Stimulated activated CD4-positive, alpha-beta T cell treated with anti-CD3 and anti-CD28 coated beads, Interleukin-1b, Interleukin-23, amount 100 ng/mL, for 4 hours (primary cell): Measurements from ENCODE around the gene WASHC2A.
"Not testable (repeated sequence)": the region's sequence is repeated elsewhere in the genome, so short reads cannot be mapped to it uniquely, and the experiment has no call there.

Experiments used
- DNase-seq, 2 donors: peaks; one replicate each; pipeline ENCODE4 v3.0.0-alpha.2; 2020; ENCODE audit warnings: low read depth in 2 of 2

WASHC2A gene

GRCh38 chr10:50067546-50068351, at the start of gene WASHC2A:
WASHC2A (plus strand) TSS chr10:50067954; CDS start chr10:50068006, 52 bp downstream.
- peak; percentile 54 to 91 for DNase-seq

- DNase-seq: not testable (repeated sequence)
Measured at GRCh38 chr10:50019279-50019678, 48.5 kb upstream of the WASHC2A start.

DNA sequence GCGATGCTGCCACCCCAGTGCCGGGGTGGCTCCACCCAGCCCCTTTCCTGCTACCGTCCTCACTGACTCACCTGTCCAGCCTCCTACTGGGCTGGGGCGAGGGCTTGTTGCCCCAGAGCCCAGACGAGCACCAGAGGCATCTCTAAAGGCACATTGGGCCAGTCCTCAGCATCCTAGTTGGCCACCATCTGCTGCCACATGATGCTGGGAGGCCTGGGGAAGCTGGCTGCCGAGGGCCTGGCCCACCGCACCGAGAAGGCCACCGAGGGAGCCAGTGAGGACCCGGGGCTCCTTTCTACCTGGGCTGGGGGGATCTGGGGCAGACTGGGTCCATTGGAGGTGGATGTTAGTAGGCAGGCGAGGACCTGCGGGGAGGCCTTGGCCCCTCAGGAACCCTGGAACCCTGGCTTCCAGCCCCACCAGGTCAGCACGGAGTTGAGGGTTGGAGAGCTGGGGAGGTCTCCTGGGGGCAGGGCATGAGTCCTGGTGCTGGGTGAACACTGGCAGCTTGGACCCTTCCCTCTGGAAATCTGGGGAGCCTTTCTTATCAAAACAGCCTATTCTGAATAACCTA, 47.2 kb upstream of the WASHC2A start:
- DNase-seq: not testable (repeated sequence)

- DNase-seq: no peak
Measured at GRCh38 chr10:50021646-50022045, 46.1 kb upstream of the WASHC2A start.

DNA sequence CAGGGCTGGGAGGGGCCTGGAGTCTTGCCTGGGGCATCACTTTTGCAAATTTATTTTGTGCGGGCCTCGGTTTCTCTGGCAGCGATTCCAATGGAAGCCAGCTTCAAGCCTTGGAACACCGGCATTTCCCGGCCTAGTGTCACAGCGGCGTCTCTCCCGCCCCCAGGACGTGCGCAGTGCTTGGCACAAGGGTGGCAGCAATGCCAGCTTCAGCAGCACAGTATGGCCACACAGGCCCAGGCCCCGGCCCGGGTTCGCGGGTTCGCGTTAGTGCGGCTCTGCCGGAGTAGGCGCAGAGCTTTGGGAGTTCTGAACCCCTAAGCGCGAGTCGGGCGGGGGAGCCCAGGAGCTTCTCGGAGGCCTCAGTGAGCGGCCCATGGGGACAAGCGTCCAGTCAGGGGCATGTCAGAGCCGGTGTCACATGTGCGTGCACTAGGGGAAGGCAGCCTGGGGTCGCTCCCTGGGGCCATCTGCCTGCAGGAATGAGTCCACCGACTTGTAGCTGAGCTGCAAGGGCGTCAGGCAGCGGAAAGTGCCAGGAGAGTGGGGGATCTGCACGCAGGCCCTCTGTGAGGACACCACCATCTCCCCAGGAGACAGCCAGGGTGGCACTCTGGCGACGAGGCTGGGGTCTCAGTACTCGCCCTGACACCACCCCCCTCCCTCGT, 42.9 kb upstream of the WASHC2A start:
- DNase-seq: not testable (repeated sequence)

DNA sequence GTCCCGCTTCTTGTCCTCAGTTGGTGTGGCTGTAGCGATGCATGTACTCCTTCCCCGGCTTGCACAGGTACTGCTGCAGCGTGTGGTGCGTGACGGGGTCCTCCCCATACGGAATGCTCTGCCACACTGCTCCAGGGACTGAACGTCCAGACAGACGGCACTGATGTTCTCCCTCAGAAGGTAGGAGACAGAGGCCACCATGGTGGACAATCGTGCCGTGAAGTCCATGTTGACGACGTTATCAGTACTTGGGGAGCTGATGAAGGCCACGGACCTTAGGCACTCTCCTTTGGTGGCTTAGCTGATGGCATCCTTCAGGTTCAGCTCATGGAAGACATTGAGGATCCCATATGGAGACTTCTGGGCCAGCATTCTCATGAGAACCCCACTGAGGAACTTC, 42.1 kb upstream of the WASHC2A start:
- no peak for DNase-seq

DNA sequence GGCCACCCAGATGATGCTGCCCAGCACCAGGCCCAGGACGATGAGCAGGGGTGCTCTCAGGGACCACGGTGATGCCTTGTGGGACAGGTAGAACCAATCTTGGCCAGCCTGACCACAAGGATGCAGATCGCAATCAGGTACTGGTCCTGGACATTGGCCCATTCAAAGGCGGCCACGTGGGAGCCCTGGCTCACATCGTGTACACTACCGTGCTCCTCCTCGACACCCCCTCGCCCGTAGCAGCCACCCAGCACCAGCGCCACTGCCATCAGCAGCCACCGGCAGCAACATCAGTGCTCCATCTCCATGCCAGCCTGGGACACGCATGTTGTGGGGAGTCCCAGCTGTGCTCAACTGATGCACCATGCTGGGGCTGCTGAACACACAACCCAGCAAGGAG, 40.6 kb upstream of the WASHC2A start:
- DNase-seq: no peak

DNA sequence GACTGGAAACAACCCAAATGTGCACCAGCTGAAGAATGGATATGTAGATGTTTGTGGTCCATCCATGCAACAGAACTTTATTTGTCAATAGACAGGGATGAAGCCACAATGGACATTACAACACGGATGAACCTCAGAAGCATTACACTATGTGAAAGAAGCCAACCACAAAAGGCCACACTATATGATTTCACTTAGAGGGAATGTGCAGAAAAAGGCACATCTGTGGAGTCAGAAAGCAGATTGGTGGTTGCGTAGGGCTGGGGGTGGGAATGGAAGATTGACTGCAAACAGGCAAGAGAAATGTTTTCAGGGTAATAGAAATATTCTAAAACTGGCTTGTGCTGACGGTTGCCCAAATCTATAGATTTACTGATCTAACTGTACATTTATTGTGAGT, 34.3 kb upstream of the WASHC2A start:
- DNase-seq: no peak

DNA sequence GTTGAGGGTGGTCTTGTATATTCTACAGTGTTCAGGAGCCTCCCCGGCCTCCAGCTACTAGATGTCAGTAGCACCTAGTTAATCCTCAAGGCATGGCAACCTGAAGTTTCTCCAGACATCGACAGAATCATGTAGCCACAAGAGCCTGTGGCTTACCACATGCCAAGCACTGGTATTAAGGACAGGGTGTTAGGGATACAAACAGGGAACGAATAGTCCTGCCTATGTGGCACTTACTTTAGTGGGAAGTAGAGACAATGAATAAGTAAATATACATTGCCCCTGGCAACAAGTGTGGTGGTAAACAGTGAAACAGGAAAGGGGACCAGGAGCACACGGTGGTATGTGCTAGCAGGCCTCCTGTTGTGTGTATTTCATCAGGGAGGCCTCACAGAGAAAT, 32.4 kb upstream of the WASHC2A start:
- DNase-seq: not testable (repeated sequence)

DNA sequence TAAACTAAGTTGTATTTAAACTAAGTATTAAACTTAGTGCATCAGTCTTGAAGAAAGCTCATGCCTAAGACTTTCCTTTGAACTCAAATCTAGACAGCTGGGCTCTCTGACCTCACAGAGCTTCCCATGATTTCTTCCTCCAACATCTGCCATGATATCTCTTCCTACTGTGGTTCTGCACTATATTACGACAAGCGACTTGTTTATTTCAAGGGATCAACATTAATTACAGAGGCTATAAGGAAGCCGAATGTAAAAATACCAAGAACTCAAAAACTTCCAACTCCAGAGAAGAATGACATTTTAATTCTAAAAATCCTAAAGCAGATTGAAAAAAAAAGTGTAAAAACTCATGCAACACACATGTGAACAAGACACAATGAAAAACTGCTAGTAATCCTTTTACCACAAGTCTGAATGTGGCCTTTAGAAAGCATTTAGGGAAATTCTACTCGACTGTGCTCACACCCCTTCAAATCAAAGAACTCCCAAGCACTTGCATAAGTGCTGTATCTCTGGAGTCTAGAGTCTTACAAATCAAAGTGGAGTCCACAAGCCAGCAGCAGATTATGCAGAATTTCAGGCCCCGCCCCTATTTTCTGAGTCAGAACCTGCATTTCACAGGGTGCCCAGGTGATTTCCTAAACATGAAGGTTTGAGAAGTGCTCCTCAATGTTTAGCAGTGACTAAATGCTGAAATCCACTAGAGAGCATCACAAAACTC, 22.7 kb upstream of the WASHC2A start:
- no peak for DNase-seq

- not testable (repeated sequence) for DNase-seq
Measured at GRCh38 chr10:50046457-50046856, 21.3 kb upstream of the WASHC2A start.

DNA sequence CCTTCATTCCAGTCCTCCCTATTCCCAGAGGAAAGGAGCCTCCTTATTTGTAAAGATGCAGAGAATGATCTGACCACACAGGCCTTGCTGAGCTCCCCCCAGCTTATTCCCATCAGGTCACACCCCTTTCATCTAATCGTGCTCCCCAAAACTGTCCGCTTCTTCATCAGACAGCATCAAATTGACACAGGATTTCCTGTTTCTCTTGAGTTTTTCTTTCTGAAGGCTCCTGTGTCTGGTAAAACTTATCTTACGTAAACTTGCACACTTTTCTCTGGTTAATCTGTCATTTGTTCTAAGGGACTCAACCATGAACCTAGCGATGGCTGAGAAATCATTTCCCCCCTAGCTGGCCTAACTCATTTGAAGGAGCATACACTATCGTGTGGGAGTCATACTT, 20.2 kb upstream of the WASHC2A start:
- DNase-seq: not testable (repeated sequence)

DNA sequence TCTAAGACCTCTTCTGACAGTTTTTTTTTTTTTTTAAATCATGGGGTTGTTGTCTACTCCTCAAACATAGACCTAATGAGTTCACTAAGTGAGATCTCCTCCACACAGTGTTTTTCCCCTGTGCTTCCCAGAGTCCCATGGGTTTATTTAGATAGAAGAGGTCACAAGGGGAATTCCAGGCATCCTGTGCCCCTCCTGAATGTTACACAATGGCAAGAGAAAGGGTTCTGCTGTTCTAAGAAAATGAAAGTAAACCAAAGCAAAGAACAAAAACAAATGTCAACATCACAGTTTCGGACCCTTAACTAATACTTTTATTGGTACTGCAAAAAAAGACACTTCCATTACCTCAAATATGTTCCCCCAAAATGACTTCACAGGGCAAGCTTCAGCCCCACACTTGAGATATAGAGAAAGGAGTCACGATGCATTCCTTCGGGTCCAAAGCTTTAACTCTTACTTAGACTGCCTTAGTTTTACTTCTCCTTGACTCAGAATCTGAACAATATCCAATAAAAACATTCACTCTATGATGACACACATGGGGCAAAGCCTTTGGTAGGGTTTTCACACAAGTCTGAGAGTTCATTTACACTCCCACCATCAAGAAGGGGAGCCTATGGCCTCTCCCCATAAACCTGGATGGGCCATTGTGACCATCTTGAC, 15.6 kb upstream of the WASHC2A start:
- not testable (repeated sequence) for DNase-seq

GRCh38 chr10:50052778-50053376, 14.9 kb upstream of the WASHC2A start:
- DNase-seq: not testable (repeated sequence)

DNA sequence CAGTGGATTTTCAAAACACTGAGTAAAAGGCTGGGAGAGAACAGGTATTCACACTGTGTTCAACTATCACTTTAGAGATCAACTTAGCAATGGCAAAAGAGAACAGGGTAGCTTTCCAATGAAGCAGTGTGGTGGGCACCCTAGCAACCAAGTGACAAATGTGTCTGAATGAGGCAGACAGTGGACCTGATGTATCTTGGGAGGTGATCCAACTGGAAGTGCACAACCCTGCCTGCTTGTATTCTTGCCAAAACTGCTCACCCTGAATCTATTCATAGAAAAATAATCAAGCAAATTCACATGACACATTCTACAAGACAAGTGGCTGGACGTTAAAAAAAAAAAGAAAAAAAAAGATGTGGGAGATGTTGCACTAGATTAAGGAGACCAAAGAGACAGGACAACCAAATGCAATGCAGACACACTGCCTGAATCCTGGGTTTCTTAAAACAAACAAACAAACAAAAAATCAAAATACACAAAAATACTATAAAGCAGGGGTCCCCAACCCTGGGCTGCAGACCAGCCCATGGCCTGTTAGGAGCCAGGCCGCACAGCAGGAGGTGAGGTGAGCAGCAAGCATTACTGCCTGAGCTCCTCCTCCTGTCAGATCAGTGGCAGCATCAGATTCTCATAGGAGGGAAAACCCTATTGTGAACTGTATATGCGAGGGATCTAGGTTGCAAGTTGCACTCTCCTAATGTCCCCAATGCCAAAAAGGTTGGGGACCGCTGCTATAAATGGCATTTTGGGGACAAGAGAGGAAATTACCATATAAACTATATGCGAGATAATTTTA, 12.1 kb upstream of the WASHC2A start:
- DNase-seq: not testable (repeated sequence)

- not testable (repeated sequence) for DNase-seq
Measured at GRCh38 chr10:50056654-50057053, 11.1 kb upstream of the WASHC2A start.

DNA sequence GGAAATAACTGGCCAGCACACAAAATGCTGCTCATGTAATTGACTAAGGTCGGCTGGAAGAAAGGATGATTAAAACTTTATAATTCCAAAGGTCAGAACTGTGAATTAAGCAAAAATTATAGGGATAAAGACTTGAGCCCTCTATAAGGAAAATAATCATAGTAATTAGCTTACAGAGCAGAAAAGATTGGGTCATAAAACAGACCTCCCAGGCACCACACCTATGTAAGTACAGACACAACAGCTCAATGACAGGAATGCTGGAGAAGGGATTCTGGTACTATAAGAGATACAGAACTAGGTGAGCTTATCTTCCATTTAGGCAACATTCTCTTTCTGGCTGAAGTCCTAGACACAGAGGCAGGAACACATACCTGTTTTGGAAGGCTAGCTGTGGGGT, 9.0 kb upstream of the WASHC2A start:
- not testable (repeated sequence) for DNase-seq

- not testable (repeated sequence) for DNase-seq
Measured at GRCh38 chr10:50059946-50060345, 7.8 kb upstream of the WASHC2A start.

DNA sequence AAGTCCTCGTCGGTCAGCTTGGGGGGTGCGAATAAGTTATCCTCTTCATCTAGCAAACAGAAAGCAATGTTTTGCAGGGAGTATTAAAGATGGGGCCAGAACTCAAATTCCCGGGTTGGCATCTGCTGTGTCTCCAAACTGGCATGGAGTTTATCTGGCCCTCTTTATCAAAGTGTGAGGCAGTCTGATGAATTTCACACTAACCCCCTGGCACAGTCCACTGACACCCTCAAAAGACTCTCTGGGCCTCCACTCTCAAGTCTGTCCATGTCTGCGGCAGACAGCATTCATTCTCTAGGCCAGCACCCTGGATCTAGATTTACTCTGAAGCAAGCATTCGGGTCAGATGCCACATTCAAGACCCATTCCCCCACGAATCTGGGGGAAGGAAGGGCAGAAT, 6.2 kb upstream of the WASHC2A start:
- DNase-seq: not testable (repeated sequence)

DNA sequence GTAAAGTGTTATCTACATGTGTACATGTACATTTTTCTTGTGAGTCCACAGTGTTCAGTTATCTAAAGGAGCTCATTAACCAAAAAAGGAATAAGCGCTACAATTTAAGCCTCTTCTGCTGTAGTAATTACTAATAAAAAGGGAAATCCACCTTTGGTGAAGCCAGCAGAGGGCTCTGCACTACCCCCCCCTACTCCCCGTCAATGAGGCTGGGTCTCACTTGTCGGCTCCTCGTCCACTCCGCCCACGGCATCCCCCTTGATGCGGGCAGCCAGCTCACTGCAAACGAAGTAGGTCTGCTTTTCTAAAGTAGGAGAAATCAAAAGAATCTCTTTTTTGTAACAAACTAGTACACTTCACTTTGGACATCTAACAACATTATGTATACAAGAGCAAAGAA, 4.7 kb upstream of the WASHC2A start:
- no peak for DNase-seq
